Activated CD8-positive, alpha-beta T cell treated with anti-CD3 and anti-CD28 coated beads, Interleukin-2, amount 10 ng/mL, durations not matched to agents 7 days and 5 days (primary cell): ENCODE results near the gene PPP1R1A. TPM values are rescaled to one million over a fixed set of nuclear protein-coding genes. Genes with fewer than 3 reads are reported as not detected.

Experiments used
- ATAC-seq: fragments of 150-1000 bp; cut with Tn5 transposase; one replicate; pipeline ENCODE4 v1.10.0; 2021; ENCODE audit warnings: moderate library complexity
- CTCF ChIA-PET: fragments of 350-600 bp; sonication (Branson Sonifier 250); formaldehyde crosslinking; loops from one replicate; lab custom pipeline; 2021; ENCODE audit warnings: antibody characterized with exemption; lab: Charles Lee
- POLR2A ChIA-PET: fragments of 350-600 bp; sonication (Branson Sonifier 250); formaldehyde crosslinking; loops from one replicate; lab custom pipeline; 2021; ENCODE audit warnings: antibody characterized with exemption; lab: Charles Lee
- DNase-seq: peaks from one replicate; pipeline ENCODE4 v3.0.0-alpha.2; 2020
- H3K27ac Mint-ChIP-seq: one replicate; pipeline ENCODE4 v1.8.0; 2021; ENCODE audit warnings: mild to moderate bottlenecking, mixed read lengths
- H3K27me3 Mint-ChIP-seq: one replicate; pipeline ENCODE4 v1.8.0; 2021; ENCODE audit warnings: low read depth, mixed read lengths
- H3K36me3 Mint-ChIP-seq: one replicate; pipeline ENCODE4 v1.8.0; 2021; ENCODE audit warnings: low read depth, mixed read lengths
- H3K4me1 Mint-ChIP-seq: one replicate; pipeline ENCODE4 v1.8.0; 2021; ENCODE audit warnings: low read depth, mixed read lengths
- H3K4me3 Mint-ChIP-seq: one replicate; pipeline ENCODE4 v1.8.0; 2021; ENCODE audit warnings: mild to moderate bottlenecking, mixed read lengths
- H3K9me3 Mint-ChIP-seq: one replicate; pipeline ENCODE4 v1.8.0; 2022; ENCODE audit warnings: mixed read lengths; ENCODE audit not compliant: insufficient read depth
- total RNA-seq, 2 experiments: library from RNA; stranded (reverse); gene quantifications; one replicate each; pipeline ENCODE4 v1.2.3, GENCODE V29; 2021

PPP1R1A gene
- total RNA-seq, 2 experiments from 2014 or later: not detected

- no peak overlapping the region for H3K27ac Mint-ChIP-seq
- ChIA-PET CTCF (interaction anchor here (1.0 kb wide), 2 partner anchors 11 kb away, joined by 3 read pairs; no protein-coding TSS in a partner anchor), POLR2A (no interaction called here)
Measured at GRCh38 chr12:54569072-54569471, 19.4 kb downstream of the PPP1R1A start.

GRCh38 chr12:54566792-54567191 lies 21.7 kb downstream of the PPP1R1A start:
- Mint-ChIP-seq H3K4me3 (no peak overlapping the region), H3K36me3 (peaks cover 14% of the 10 kb centered on the region), H3K9me3 (no peaks in the 10 kb centered on the region), H3K4me1 (peaks cover under 1% of the 10 kb centered on the region), H3K27me3 (no peaks in the 10 kb centered on the region), H3K27ac (no peak overlapping the region)
- DNase-seq (no peak), ATAC-seq (no peak)
- ChIA-PET POLR2A (interaction anchor here (0.9 kb wide), 1 partner anchor 8 kb away, joined by 3 read pairs; no protein-coding TSS in a partner anchor), CTCF (interaction anchor here (1.2 to 5.7 kb wide), 2 partner anchors 12 to 168 kb away, joined by 3 to 46 read pairs; no protein-coding TSS in a partner anchor)

More at GRCh38 chr12:54569072-54569471, 19.4 kb downstream of the PPP1R1A start:
- H3K4me1 Mint-ChIP-seq: no peaks in the 10 kb centered on the region
- peaks cover 14% of the 10 kb centered on the region for H3K36me3 Mint-ChIP-seq
- ATAC-seq: no peak
- no peaks in the 10 kb centered on the region for H3K9me3 Mint-ChIP-seq
- H3K27me3 Mint-ChIP-seq: no peaks in the 10 kb centered on the region
- DNase-seq: no peak
- H3K4me3 Mint-ChIP-seq: no peak overlapping the region

- ChIA-PET POLR2A (interaction anchor here (0.9 kb wide), 1 partner anchor 9 kb away, joined by 3 read pairs; no protein-coding TSS in a partner anchor), CTCF (interaction anchor here (1.2 to 5.7 kb wide), 2 partner anchors 12 to 167 kb away, joined by 3 to 46 read pairs; no protein-coding TSS in a partner anchor)
- Mint-ChIP-seq H3K27ac (no peak overlapping the region), H3K9me3 (no peaks in the 10 kb centered on the region), H3K36me3 (peaks cover 14% of the 10 kb centered on the region), H3K27me3 (no peaks in the 10 kb centered on the region), H3K4me1 (peaks cover 8% of the 10 kb centered on the region), H3K4me3 (no peak overlapping the region)
- ATAC-seq (no peak), DNase-seq (no peak)
Measured at GRCh38 chr12:54565986-54566544, 22.4 kb downstream of the PPP1R1A start.

GRCh38 chr12:54565310-54565985 lies 23.0 kb downstream of the PPP1R1A start:
- no peaks in the 10 kb centered on the region for H3K27me3 Mint-ChIP-seq
- no peak overlapping the region for H3K4me3 Mint-ChIP-seq
- ATAC-seq (no peak), DNase-seq (no peak)
- H3K27ac Mint-ChIP-seq: no peak overlapping the region
- CTCF ChIA-PET: interaction anchor here (1.2 to 5.7 kb wide), 3 partner anchors 13 to 166 kb away, joined by 3 to 46 read pairs (median 3); no protein-coding TSS in a partner anchor
- peaks cover 14% of the 10 kb centered on the region for H3K4me1 Mint-ChIP-seq
- H3K36me3 Mint-ChIP-seq: peaks cover 10% of the 10 kb centered on the region
- POLR2A ChIA-PET: no interaction called here
- H3K9me3 Mint-ChIP-seq: no peaks in the 10 kb centered on the region

GRCh38 chr12:54564768-54565167 lies 23.7 kb downstream of the PPP1R1A start:
- no peaks in the 10 kb centered on the region for H3K9me3 Mint-ChIP-seq
- DNase-seq (no peak), ATAC-seq (no peak)
- ChIA-PET POLR2A (no interaction called here), CTCF (interaction anchor here (1.2 to 5.7 kb wide), 2 partner anchors 14 to 37 kb away, joined by 3 to 46 read pairs; no protein-coding TSS in a partner anchor)
- H3K27ac Mint-ChIP-seq: no peak overlapping the region
- peaks cover 21% of the 10 kb centered on the region for H3K4me1 Mint-ChIP-seq
- H3K27me3 Mint-ChIP-seq: no peaks in the 10 kb centered on the region
- no peak overlapping the region for H3K4me3 Mint-ChIP-seq
- peaks cover 7% of the 10 kb centered on the region for H3K36me3 Mint-ChIP-seq

GRCh38 chr12:54563787-54564186 lies 24.7 kb downstream of the PPP1R1A start:
- ATAC-seq (no peak), DNase-seq (no peak)
- Mint-ChIP-seq H3K27me3 (no peaks in the 10 kb centered on the region), H3K27ac (no peak overlapping the region), H3K36me3 (peaks cover 7% of the 10 kb centered on the region), H3K4me3 (no peak overlapping the region), H3K4me1 (peaks cover 27% of the 10 kb centered on the region), H3K9me3 (no peaks in the 10 kb centered on the region)
- CTCF ChIA-PET: interaction anchor here (1.6 to 5.7 kb wide), 3 partner anchors 15 to 37 kb away, joined by 4 to 46 read pairs (median 6); no protein-coding TSS in a partner anchor
- POLR2A ChIA-PET: interaction anchor here (1.2 kb wide), 1 partner anchor 14 kb away, joined by 4 read pairs; the partner anchor contains the start of gene PDE1B

- Mint-ChIP-seq H3K4me3 (no peak overlapping the region), H3K27ac (no peak overlapping the region), H3K4me1 (peaks cover 27% of the 10 kb centered on the region), H3K9me3 (no peaks in the 10 kb centered on the region), H3K36me3 (peaks cover 7% of the 10 kb centered on the region), H3K27me3 (no peaks in the 10 kb centered on the region)
- ChIA-PET CTCF (interaction anchor here (1.3 to 5.7 kb wide), 4 partner anchors 16 to 65 kb away, joined by 4 to 46 read pairs (median 5); partner anchors contain the start of gene NCKAP1L), POLR2A (interaction anchor here (1.2 kb wide), 1 partner anchor 13 kb away, joined by 4 read pairs; the partner anchor contains the start of gene PDE1B)
- no peak for ATAC-seq
- no peak for DNase-seq
Measured at GRCh38 chr12:54562750-54563356, 25.6 kb downstream of the PPP1R1A start.

- DNase-seq (no peak), ATAC-seq (no peak)
- H3K9me3 Mint-ChIP-seq: no peaks in the 10 kb centered on the region
- H3K36me3 Mint-ChIP-seq: peaks cover 3% of the 10 kb centered on the region
- H3K4me1 Mint-ChIP-seq: peaks cover 27% of the 10 kb centered on the region
- H3K4me3 Mint-ChIP-seq: peak overlapping the region; percentile 67
- ChIA-PET POLR2A (interaction anchor here (0.7 to 1.1 kb wide), 3 partner anchors 12 to 1177 kb away, joined by 3 to 4 read pairs (median 3); partner anchors contain the start of gene PDE1B), CTCF (interaction anchor here (0.8 to 1.4 kb wide), 6 partner anchors 10 to 182 kb away, joined by 3 to 16 read pairs (median 4); no protein-coding TSS in a partner anchor)
- H3K27me3 Mint-ChIP-seq: no peaks in the 10 kb centered on the region
- H3K27ac Mint-ChIP-seq: peak overlapping the region; percentile 78
Measured at GRCh38 chr12:54561164-54561563, 27.3 kb downstream of the PPP1R1A start.

- H3K27me3 Mint-ChIP-seq: no peaks in the 10 kb centered on the region
- DNase-seq (peak; percentile 90), ATAC-seq (peak; percentile 100)
- ChIA-PET CTCF (interaction anchor here (0.8 to 1.4 kb wide), 9 partner anchors 9 to 181 kb away, joined by 3 to 16 read pairs (median 3); no protein-coding TSS in a partner anchor), POLR2A (interaction anchor here (0.6 to 1.1 kb wide), 4 partner anchors 11 to 825 kb away, joined by 3 to 4 read pairs (median 3); partner anchors contain the start of gene PDE1B)
- peak overlapping the region; percentile 67 for H3K4me3 Mint-ChIP-seq
- peaks cover 27% of the 10 kb centered on the region for H3K4me1 Mint-ChIP-seq
- H3K27ac Mint-ChIP-seq: peak overlapping the region; percentile 78
- H3K36me3 Mint-ChIP-seq: peaks cover 3% of the 10 kb centered on the region
- no peaks in the 10 kb centered on the region for H3K9me3 Mint-ChIP-seq
Measured at GRCh38 chr12:54560374-54560858, 28.0 kb downstream of the PPP1R1A start.

- no peaks in the 10 kb centered on the region for H3K9me3 Mint-ChIP-seq
- ChIA-PET CTCF (interaction anchor here (0.9 to 1.4 kb wide), 2 partner anchors 19 to 21 kb away, joined by 3 to 6 read pairs; no protein-coding TSS in a partner anchor), POLR2A (interaction anchor here (1.0 to 1.6 kb wide), 2 partner anchors 9 to 60 kb away, joined by 3 to 5 read pairs; partner anchors contain the start of gene PDE1B)
- DNase-seq (no peak), ATAC-seq (no peak)
- no peaks in the 10 kb centered on the region for H3K27me3 Mint-ChIP-seq
- no peak overlapping the region for H3K27ac Mint-ChIP-seq
- no peak overlapping the region for H3K4me3 Mint-ChIP-seq
- peaks cover 3% of the 10 kb centered on the region for H3K36me3 Mint-ChIP-seq
- peaks cover 27% of the 10 kb centered on the region for H3K4me1 Mint-ChIP-seq
Measured at GRCh38 chr12:54558759-54559158, 29.7 kb downstream of the PPP1R1A start.
